DMS114 treated with DMSO at 0.1 percent for 48 hours (cell line): ENCODE measurements around the gene GTSF1L.

Source experiments
- DNase-seq: peaks from one replicate; lab custom pipeline; 2025; ENCODE audit not compliant: unreplicated experiment; lab: John Stamatoyannopoulos, UW

GTSF1L gene

GRCh38 chr20:43746344-43747137 lies 19.7 kb upstream of the GTSF1L start:
- no peak for DNase-seq

DNA sequence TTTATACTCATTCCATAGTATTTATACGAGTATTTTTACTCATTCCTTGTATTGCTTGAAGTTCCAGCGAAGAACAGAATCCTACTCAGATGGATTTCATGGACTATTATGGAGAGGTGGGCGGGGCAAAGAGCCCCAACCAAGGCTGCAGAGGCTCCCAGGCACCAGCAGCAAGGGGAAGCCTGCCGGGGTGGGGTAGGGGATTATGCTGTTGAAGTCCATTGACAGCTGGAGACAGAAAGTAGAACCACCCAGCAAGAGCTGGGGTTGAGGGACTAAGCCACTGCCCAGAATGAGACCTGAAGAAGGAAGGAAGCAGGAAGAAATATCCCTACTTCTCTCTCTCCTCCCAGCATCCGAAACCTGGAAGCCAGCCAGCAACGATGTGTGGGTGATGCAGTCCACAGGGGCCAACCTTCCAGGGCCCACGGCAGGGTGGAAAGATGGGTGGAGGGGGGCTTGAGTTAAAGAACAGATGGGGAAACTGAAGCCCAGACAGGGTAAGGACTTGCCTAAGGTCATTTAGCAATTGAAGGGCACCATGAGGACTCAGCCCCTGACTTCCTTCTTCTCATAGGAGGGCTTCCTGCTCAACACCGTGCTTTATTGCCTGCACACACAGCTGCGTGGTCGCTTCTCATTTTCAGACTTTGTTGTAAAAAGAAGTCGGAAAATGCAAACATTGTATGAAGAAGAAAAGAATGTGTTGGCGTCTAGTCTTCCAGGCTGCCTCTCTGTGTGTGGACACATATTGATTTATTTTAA lies 18.3 kb upstream of the GTSF1L start:
- DNase-seq: no peak

DNA sequence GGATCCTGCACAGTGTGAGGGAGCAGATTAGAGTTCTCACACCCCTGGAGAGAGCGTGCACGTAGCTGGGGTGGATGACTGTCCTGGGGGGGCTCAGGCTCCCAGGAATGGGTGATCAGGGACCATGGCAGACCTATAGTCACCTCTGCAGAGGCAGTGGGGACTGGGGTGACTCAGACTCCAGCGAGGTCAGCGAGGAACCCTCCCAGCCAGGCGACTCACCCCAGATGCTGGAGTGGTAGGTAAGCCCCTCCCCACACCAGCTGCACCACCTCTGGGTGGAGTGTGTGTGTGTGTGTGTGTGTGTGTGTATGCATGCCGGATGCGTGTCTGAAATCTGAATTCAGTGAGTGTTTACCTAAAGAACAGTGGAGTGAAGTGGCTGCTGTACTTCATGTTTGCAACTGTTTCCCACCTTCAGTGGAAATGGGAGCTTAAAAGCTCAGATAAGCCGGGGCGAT lies 17.4 kb upstream of the GTSF1L start:
- no peak for DNase-seq

GRCh38 chr20:43740642-43741041 lies 13.8 kb upstream of the GTSF1L start:
- DNase-seq: no peak

GRCh38 chr20:43739148-43739749 lies 12.4 kb upstream of the GTSF1L start:
- DNase-seq: no peak

- no peak for DNase-seq
These were observed 11.1 kb upstream of the GTSF1L start for GRCh38 chr20:43737925-43738324.

- no peak for DNase-seq
These were observed 9.9 kb upstream of the GTSF1L start for GRCh38 chr20:43736588-43737158.

DNA sequence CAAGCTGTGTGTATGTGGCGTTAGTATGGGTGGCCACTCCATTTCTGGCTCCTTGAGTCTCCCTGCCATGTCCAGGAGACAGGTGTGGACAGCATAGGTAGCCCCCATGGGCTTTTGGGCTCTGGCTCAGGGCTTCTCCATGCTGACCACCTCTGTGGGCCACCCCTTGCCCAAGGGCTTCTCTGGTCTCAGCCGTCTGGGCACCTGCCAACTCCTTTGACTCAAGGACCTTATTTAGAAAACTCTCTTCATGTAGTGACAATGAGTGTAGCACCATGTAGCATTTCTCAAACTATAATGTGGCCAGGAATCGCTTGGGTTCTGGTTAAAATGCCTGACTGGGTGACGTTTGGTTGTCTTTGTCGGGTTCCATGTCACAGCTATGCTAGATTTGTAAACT lies 5.1 kb upstream of the GTSF1L start:
- DNase-seq: no peak

GRCh38 chr20:43731469-43731868 lies 4.7 kb upstream of the GTSF1L start:
- no peak for DNase-seq

DNA sequence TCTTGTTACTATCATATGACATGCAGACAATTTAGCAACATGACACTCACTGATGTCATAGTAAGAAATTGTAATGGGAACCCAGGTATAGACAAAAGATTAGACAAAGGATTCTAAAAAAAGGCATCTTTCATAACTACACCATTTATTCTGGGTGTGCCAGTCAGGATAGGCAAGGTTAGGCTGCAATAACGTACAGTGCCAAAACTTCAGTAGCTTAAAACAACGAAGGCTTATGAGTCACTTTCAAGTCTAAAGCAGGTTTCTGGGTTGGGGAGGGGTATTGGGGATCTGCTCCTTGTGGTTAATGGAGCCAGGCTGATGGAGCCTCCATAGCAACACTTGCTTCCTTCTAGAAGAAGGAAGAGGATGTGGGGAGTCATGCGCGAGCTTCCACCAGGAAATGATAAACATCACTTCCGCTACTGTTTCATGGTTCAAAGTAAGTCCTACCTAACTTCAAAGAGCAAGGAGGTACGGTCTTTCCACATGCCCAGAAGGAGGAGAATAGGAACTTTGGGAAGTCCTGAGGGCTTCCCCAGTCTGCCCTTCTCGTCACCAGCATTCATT lies 2.0 kb upstream of the GTSF1L start:
- no peak for DNase-seq

GRCh38 chr20:43727980-43728590 lies 1.3 kb upstream of the GTSF1L start:
- DNase-seq: no peak

GRCh38 chr20:43726333-43726732 lies 469 bp downstream of the GTSF1L start:
- no peak for DNase-seq

DNA sequence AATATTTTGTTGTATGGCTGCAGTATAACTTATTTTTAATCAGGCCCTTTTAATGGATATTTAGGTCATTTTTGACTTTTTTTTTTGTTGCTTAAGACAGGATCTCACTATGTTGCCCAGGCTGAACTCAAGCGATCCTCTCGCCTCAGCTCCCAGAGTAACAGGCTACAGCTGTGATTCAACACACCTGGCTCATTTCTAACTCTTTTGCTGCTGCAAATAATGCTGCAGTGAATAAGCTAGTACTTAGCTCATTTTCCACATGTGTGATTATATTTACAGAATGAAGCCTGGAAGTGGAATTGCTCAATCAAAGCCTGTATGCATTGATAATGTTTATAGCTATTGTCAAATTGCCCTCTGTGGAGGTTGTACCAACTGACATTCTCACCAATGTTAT lies 1.1 kb downstream of the GTSF1L start:
- DNase-seq: no peak

- DNase-seq: no peak
These were observed 2.4 kb downstream of the GTSF1L start for GRCh38 chr20:43724383-43724782.

DNA sequence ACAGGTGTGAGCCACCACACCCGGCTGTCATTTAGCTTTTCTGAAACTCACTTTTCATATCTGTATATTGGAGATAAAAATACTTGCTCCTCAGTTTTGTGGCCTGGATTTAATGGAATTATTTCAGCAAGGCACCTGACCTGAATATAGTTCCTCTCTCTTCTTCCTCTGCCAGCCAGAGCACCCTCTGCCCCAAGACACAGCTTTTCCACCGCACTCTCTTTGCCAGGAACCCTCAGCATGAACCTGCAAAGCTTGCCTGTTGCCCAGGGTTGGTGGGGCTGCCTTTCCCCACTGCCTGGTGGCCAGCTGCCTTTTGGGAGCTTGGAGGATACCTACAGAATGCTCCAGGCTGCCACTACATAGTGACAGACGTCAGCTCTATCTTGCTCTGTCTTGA lies 3.1 kb downstream of the GTSF1L start:
- DNase-seq: no peak

- no peak for DNase-seq
These were observed 3.6 kb downstream of the GTSF1L start for GRCh38 chr20:43723186-43723585.

- no peak for DNase-seq
These were observed 4.7 kb downstream of the GTSF1L start for GRCh38 chr20:43722153-43722505.

- no peak for DNase-seq
These were observed 5.2 kb downstream of the GTSF1L start for GRCh38 chr20:43721429-43722152.

DNA sequence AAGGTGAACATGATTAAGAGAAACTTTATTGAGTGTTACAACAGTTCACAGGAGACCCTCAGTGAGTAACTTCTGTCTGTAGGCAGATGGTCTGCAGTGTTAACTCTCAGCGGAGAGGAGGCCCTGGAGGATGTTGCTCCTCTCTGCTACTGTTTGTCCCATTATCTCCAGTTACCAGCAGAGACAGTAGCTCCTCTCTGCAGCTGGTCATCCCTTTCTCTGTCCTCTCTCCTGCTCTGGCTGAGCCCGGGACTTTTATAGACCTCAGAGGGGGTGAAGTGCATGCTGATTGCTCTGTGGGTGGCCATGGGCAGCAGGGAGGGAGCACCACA lies 5.7 kb downstream of the GTSF1L start:
- DNase-seq: no peak

DNA sequence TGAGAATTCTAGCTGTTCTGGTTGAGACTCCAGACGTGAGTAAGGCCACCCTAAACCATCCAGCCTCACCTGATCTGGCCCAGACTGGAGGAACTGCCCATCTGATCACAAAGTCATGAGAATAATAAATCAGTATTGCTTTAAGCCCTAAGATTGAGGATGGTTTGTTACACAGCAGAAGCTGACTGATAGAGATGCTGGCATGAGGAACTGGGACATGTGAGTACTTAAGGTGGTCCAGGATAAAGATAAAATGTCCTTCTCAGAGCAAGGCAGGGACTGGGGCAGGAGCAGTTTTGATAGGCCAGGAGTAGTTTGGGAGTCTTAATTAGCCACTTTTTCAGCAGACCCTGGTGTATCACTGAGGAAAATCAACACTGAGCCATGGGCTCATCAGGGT lies 6.8 kb downstream of the GTSF1L start:
- DNase-seq: no peak

GRCh38 chr20:43717616-43717995 lies 9.2 kb downstream of the GTSF1L start:
- no peak for DNase-seq
